WTC11 (cell line): ENCODE measurements around the gene GJA4. TPM values are rescaled to one million over a fixed set of nuclear protein-coding genes. Genes with fewer than 3 reads are reported as not detected.
"Not testable (repeated sequence)": the region's sequence is repeated elsewhere in the genome, so short reads cannot be mapped to it uniquely, and the experiment has no call there.

Experiments used
- ATAC-seq: fragments of 200-7000 bp; cut with Tn5 transposase; 2 replicates; pipeline ENCODE4 v1.10.0; 2021; ENCODE audit warnings: mild to moderate bottlenecking, moderate library complexity
- CTCF ChIA-PET: fragments of 300-600 bp; sonication (Branson Sonifier 250); formaldehyde crosslinking; loops from one replicate; lab custom pipeline; 2021; ENCODE audit warnings: antibody characterized with exemption; lab: Charles Lee
- POLR2A ChIA-PET: fragments of 350-600 bp; sonication (Branson Sonifier 250); formaldehyde crosslinking; loops from one replicate; lab custom pipeline; 2021; ENCODE audit warnings: antibody characterized with exemption; lab: Charles Lee
- DNase-seq: peaks from one replicate; pipeline ENCODE4 v3.0.0; 2021; ENCODE audit warnings: low spot score
- H3K27ac Mint-ChIP-seq: 2 replicates; pipeline ENCODE4 v1.8.0; 2021; ENCODE audit warnings: mixed read lengths
- H3K27me3 Mint-ChIP-seq: 2 replicates; pipeline ENCODE4 v1.8.0; 2021; ENCODE audit warnings: low read depth, mild to moderate bottlenecking, moderate library complexity, mixed read lengths
- H3K36me3 Mint-ChIP-seq: 2 replicates; pipeline ENCODE4 v1.8.0; 2021; ENCODE audit warnings: mixed read lengths
- H3K4me1 Mint-ChIP-seq: 2 replicates; pipeline ENCODE4 v1.8.0; 2022; ENCODE audit warnings: mixed read lengths
- H3K4me3 Mint-ChIP-seq: 2 replicates; pipeline ENCODE4 v1.8.0; 2021; ENCODE audit warnings: mild to moderate bottlenecking, moderate library complexity, mixed read lengths
- H3K9me3 Mint-ChIP-seq: 2 replicates; pipeline ENCODE4 v1.8.0; 2021; ENCODE audit warnings: mixed read lengths
- ATF1 ChIP-seq: sonication (generic); formaldehyde crosslinking; IDR thresholded peaks from 2 replicates; pipeline ENCODE4 v1.8.1; 2023; ENCODE audit warnings: mild to moderate bottlenecking, moderate library complexity, missing genetic modification reagents
- CBFB ChIP-seq: sonication (generic); formaldehyde crosslinking; IDR thresholded peaks from 2 replicates; pipeline ENCODE4 v1.8.1; 2022; ENCODE audit warnings: mild to moderate bottlenecking, low read depth, missing genetic modification reagents
- EMX1 ChIP-seq: fragments of 250-450 bp; sonication (Bioruptor Pico); IDR thresholded peaks from 2 replicates; pipeline ENCODE4 v1.8.0; 2021; ENCODE audit warnings: mild to moderate bottlenecking
- FOXJ3 ChIP-seq: sonication (generic); formaldehyde crosslinking; IDR thresholded peaks from 2 replicates; pipeline ENCODE4 v1.9.0; 2021; ENCODE audit warnings: missing genetic modification reagents, mild to moderate bottlenecking, borderline replicate concordance
- GRHL2 ChIP-seq: fragments of 250-450 bp; sonication (Bioruptor Pico); IDR thresholded peaks from 2 replicates; pipeline ENCODE4 v1.8.0; 2022; ENCODE audit warnings: mild to moderate bottlenecking, moderate library complexity; ENCODE audit not compliant: insufficient replicate concordance, severe bottlenecking
- IRF2 ChIP-seq: sonication (generic); formaldehyde crosslinking; IDR thresholded peaks from 2 replicates; pipeline ENCODE4 v1.8.0; 2022; ENCODE audit warnings: low read depth, missing genetic modification reagents, borderline replicate concordance
- JUN ChIP-seq: sonication (generic); formaldehyde crosslinking; IDR thresholded peaks from 2 replicates; pipeline ENCODE4 v1.8.0; 2023; ENCODE audit warnings: mild to moderate bottlenecking, missing genetic modification reagents
- KAT7 ChIP-seq: sonication (generic); formaldehyde crosslinking; IDR thresholded peaks from 2 replicates; pipeline ENCODE4 v1.8.1; 2023; ENCODE audit warnings: missing genetic modification reagents, mild to moderate bottlenecking, borderline replicate concordance
- NR2C2 ChIP-seq: sonication (generic); formaldehyde crosslinking; IDR thresholded peaks from 2 replicates; pipeline ENCODE4 v1.8.0; 2022; ENCODE audit warnings: mild to moderate bottlenecking, missing genetic modification reagents
- NR3C1 ChIP-seq: sonication (generic); formaldehyde crosslinking; conservative IDR thresholded peaks from 2 replicates; pipeline ENCODE4 v1.8.1; 2023; ENCODE audit warnings: low read depth, mild to moderate bottlenecking, missing genetic modification reagents
- RORB ChIP-seq: fragments of 250-450 bp; sonication (Bioruptor Pico); IDR thresholded peaks from 2 replicates; pipeline ENCODE4 v1.9.0; 2021; ENCODE audit warnings: mild to moderate bottlenecking
- SP1 ChIP-seq: sonication (generic); formaldehyde crosslinking; conservative IDR thresholded peaks from 2 replicates; pipeline ENCODE4 v1.8.1; 2022; ENCODE audit warnings: missing genetic modification reagents
- ZNF138 ChIP-seq: sonication (generic); formaldehyde crosslinking; conservative IDR thresholded peaks from 2 replicates; pipeline ENCODE4 v1.8.1; 2022; ENCODE audit warnings: mild to moderate bottlenecking, moderate library complexity, missing genetic modification reagents
- ZNF219 ChIP-seq: sonication (generic); formaldehyde crosslinking; IDR thresholded peaks from 2 replicates; pipeline ENCODE4 v1.8.0; 2023; ENCODE audit warnings: missing genetic modification reagents, mild to moderate bottlenecking, borderline replicate concordance
- ZNF232 ChIP-seq: sonication (generic); formaldehyde crosslinking; IDR thresholded peaks from 2 replicates; pipeline ENCODE4 v1.8.0; 2022; ENCODE audit warnings: mild to moderate bottlenecking, missing genetic modification reagents
- ZNF317 ChIP-seq: sonication (generic); formaldehyde crosslinking; IDR thresholded peaks from 2 replicates; pipeline ENCODE4 v1.8.1; 2023; ENCODE audit warnings: low read depth, mild to moderate bottlenecking, moderate library complexity, missing genetic modification reagents, borderline replicate concordance
- total RNA-seq: library from RNA; stranded (reverse); gene quantifications from 3 replicates; pipeline ENCODE4 v1.2.3, GENCODE V29; 2021
- TF ChIP-seq, protein P1 (sequence below): sonication (generic); formaldehyde crosslinking; IDR thresholded peaks from 2 replicates; pipeline ENCODE4 v1.8.1; 2023; ENCODE audit warnings: mild to moderate bottlenecking, missing genetic modification reagents
- TF ChIP-seq, protein P2 (sequence below): fragments of 250-450 bp; sonication (Bioruptor Pico); IDR thresholded peaks from 2 replicates; pipeline ENCODE4 v1.9.0; 2021; ENCODE audit warnings: moderate library complexity, mild to moderate bottlenecking, inconsistent platforms, borderline replicate concordance
- TF ChIP-seq, protein P3 (sequence below): sonication (generic); formaldehyde crosslinking; IDR thresholded peaks from 2 replicates; pipeline ENCODE4 v1.8.0; 2023; ENCODE audit warnings: missing genetic modification reagents
- TF ChIP-seq, protein P4 (sequence below): sonication (generic); formaldehyde crosslinking; IDR thresholded peaks from 2 replicates; pipeline ENCODE4 v1.8.1; 2023; ENCODE audit warnings: mild to moderate bottlenecking, missing genetic modification reagents, moderate library complexity
- TF ChIP-seq, protein P5 (sequence below): sonication (generic); formaldehyde crosslinking; IDR thresholded peaks from 2 replicates; pipeline ENCODE4 v1.8.1; 2022; ENCODE audit warnings: mild to moderate bottlenecking, missing genetic modification reagents, moderate library complexity, borderline replicate concordance
- TF ChIP-seq, protein P6 (sequence below): sonication (generic); formaldehyde crosslinking; IDR thresholded peaks from 2 replicates; pipeline ENCODE4 v1.8.0; 2022; ENCODE audit warnings: mild to moderate bottlenecking, missing genetic modification reagents

GJA4 gene
- total RNA-seq, 1 experiment from 2014 or later, result 1.0 TPM

DNA sequence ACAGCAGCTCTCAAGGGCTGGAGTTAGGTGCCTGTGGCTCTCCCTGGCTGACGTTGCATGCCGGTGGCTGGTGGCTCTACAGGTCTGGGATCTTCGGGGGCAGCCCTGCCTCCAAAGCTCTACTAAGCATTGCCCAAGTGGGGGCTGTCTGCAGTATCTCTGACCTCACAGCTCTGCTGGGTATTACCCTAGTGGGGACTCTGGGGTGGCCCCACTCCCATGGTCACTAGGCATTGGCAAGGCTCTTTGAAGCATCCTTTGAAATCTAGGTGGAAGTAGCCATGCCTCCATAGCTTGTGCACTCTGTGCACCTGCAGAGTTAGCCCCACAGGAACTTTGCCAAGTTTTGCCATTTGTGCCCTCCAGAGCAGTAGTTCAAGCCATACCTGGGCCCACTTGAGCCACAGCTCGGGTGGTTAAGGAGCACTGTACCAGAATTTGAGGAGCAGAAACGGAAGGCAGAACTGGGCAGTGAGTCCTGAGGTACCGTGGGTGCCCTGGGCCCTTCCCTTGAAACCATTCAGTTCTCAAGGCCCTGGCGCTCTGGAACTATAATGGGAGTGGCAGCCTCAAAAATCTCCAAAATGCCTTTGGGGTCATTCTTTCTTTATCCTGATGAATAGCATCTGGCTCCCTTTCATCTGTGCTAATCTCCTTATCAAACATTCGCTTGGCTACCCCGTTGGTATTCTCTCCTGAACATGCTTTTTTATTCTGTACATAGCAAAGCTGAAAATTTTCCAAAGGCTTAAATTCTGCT is 15.4 kb downstream of the GJA4 start (continued):
- TF ChIP-seq, protein P1, sequence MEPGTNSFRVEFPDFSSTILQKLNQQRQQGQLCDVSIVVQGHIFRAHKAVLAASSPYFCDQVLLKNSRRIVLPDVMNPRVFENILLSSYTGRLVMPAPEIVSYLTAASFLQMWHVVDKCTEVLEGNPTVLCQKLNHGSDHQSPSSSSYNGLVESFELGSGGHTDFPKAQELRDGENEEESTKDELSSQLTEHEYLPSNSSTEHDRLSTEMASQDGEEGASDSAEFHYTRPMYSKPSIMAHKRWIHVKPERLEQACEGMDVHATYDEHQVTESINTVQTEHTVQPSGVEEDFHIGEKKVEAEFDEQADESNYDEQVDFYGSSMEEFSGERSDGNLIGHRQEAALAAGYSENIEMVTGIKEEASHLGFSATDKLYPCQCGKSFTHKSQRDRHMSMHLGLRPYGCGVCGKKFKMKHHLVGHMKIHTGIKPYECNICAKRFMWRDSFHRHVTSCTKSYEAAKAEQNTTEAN (CRISPR knock-in tag), result no peak
- no peak for TF ChIP-seq SP1
- TF ChIP-seq, all 79 proteins: peak for 0

DNA sequence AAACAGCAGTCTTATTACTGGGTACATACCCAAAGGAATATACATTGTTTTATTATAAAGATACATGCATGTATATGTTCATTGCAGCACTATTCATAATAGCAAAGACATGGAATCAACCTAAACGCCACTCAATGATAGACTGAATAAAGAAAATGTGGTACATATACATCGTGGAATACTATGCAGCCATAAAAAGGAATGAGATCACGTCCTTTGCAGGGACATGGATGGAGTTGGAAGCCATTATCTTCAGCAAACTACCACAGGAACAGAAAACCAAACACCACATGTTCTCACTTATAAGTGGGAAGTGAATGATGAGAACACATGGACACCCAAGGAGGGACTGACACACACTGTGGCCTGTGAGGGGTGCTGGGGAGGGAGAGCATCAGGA is 18.0 kb downstream of the GJA4 start:
- H3K36me3 Mint-ChIP-seq, H3K4me1 Mint-ChIP-seq, H3K27ac Mint-ChIP-seq, H3K4me3 Mint-ChIP-seq, ATAC-seq, H3K27me3 Mint-ChIP-seq, DNase-seq, H3K9me3 Mint-ChIP-seq, POLR2A ChIA-PET: not testable (repeated sequence)
- CTCF ChIA-PET, result interaction anchor here (0.9 kb wide), 1 partner anchor 42 kb away, joined by 3 read pairs; no protein-coding TSS in a partner anchor

DNA sequence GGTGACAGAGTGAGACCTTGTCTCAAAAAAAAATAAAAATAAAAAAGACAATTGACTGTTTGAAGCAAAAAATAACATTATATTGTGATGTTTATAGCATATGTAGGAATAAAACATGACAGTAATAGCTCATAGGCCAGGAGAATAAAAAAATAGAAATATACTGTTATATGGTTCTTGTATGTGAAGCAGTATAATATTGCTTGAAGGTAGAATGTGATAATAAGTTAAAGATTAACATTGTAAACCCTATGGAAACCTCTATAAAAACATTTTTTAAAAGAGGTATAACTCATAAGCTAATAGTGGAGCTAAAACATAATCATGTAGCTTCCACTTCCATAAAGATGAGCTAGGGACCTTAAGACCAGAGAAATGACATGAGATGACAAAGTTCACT is 23.5 kb downstream of the GJA4 start:
- Mint-ChIP-seq H3K27me3 (peaks cover 6% of the 10 kb centered on the region; the same call in 1 of the 2 replicates), H3K27ac (no peak overlapping the region), H3K4me1 (peaks cover 6% of the 10 kb centered on the region; the same call in 1 of the 2 replicates), H3K4me3 (no peak overlapping the region), H3K36me3 (no peaks in the 10 kb centered on the region), H3K9me3 (no peaks in the 10 kb centered on the region)
- ATAC-seq (no peak), DNase-seq (no peak)
- CTCF ChIA-PET, result interaction anchor here (0.6 to 1.9 kb wide), 4 partner anchors 19 to 49 kb away, joined by 3 to 9 read pairs (median 4); partner anchors contain the start of gene SMIM12
- POLR2A ChIA-PET, result no interaction called here
- TF ChIP-seq, protein P2, sequence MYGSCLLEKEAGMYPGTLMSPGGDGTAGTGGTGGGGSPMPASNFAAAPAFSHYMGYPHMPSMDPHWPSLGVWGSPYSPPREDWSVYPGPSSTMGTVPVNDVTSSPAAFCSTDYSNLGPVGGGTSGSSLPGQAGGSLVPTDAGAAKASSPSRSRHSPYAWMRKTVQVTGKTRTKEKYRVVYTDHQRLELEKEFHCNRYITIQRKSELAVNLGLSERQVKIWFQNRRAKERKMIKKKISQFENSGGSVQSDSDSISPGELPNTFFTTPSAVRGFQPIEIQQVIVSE (CRISPR knock-in tag), result no peak

DNA sequence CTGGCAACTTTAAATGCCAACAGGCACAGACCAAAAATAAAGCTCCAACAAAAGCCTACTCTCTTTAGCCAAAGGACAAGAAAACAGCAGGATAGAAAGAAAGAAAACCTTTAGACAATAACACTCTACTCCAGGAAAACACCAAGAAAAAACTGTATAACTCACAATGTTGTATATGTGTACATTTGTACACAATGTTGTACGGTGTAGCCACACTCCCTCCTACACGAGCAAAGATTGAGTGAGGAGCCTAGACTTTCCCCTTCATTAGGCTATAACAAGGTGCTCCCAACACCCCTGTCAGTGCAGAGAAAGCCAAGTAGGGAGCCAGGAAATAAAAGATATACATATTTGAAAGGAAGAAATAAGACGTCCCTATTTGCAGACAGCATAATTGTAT is 24.0 kb downstream of the GJA4 start:
- H3K9me3 Mint-ChIP-seq, result no peaks in the 10 kb centered on the region
- DNase-seq (no peak), ATAC-seq (no peak)
- H3K4me3 Mint-ChIP-seq, result no peak overlapping the region
- H3K4me1 Mint-ChIP-seq, result peaks cover 6% of the 10 kb centered on the region; the same call in 1 of the 2 replicates
- TF ChIP-seq, protein P3, sequence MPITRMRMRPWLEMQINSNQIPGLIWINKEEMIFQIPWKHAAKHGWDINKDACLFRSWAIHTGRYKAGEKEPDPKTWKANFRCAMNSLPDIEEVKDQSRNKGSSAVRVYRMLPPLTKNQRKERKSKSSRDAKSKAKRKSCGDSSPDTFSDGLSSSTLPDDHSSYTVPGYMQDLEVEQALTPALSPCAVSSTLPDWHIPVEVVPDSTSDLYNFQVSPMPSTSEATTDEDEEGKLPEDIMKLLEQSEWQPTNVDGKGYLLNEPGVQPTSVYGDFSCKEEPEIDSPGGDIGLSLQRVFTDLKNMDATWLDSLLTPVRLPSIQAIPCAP (CRISPR knock-in tag), result no peak
- TF ChIP-seq JUN (no peak), ZNF138 (no peak), CBFB (no peak), RORB (CRISPR knock-in tag) (no peak), ZNF232 (CRISPR knock-in tag) (no peak), ZNF317 (CRISPR knock-in tag) (no peak), NR2C2 (CRISPR knock-in tag) (no peak), KAT7 (CRISPR knock-in tag) (no peak), NR3C1 (CRISPR knock-in tag) (no peak), GRHL2 (no peak), IRF2 (CRISPR knock-in tag) (no peak), EMX1 (CRISPR knock-in tag) (no peak), FOXJ3 (CRISPR knock-in tag) (no peak), ZNF219 (CRISPR knock-in tag) (no peak), ATF1 (CRISPR knock-in tag) (no peak)
- TF ChIP-seq, protein P4, sequence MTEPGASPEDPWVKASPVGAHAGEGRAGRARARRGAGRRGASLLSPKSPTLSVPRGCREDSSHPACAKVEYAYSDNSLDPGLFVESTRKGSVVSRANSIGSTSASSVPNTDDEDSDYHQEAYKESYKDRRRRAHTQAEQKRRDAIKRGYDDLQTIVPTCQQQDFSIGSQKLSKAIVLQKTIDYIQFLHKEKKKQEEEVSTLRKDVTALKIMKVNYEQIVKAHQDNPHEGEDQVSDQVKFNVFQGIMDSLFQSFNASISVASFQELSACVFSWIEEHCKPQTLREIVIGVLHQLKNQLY (CRISPR knock-in tag), result no peak
- TF ChIP-seq, protein P5, sequence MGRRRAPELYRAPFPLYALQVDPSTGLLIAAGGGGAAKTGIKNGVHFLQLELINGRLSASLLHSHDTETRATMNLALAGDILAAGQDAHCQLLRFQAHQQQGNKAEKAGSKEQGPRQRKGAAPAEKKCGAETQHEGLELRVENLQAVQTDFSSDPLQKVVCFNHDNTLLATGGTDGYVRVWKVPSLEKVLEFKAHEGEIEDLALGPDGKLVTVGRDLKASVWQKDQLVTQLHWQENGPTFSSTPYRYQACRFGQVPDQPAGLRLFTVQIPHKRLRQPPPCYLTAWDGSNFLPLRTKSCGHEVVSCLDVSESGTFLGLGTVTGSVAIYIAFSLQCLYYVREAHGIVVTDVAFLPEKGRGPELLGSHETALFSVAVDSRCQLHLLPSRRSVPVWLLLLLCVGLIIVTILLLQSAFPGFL (CRISPR knock-in tag), result no peak
- TF ChIP-seq, protein P6, sequence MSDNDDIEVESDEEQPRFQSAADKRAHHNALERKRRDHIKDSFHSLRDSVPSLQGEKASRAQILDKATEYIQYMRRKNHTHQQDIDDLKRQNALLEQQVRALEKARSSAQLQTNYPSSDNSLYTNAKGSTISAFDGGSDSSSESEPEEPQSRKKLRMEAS (CRISPR knock-in tag), result no peak
- TF ChIP-seq, protein P1 (CRISPR knock-in tag), result no peak
- H3K27me3 Mint-ChIP-seq, result peaks cover 6% of the 10 kb centered on the region; the same call in 1 of the 2 replicates
- ChIA-PET POLR2A (no interaction called here), CTCF (interaction anchor here (1.0 to 1.9 kb wide), 3 partner anchors 20 to 43 kb away, joined by 3 to 9 read pairs (median 5); partner anchors contain the start of gene SMIM12)
- no peak overlapping the region for H3K27ac Mint-ChIP-seq
- no peaks in the 10 kb centered on the region for H3K36me3 Mint-ChIP-seq

DNA sequence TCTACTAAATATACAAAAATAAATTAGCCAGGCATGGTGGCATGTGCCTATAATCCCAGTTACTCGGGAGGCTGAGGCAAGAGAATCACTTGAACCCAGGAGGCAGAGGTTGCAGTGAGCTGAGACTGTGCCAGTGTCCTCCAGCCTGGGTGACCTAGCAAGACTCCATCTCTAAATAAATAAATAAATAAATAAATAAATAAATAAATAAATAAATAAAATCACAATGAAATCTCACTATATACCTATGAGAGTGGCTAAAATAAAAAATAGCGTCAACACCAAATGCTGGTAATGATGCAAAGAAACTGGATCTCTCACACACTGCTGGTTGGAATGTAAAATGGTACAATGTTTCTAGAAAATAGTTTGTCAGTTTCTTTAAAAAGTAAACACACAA is 26.1 kb downstream of the GJA4 start:
- ATAC-seq, DNase-seq, H3K4me1 Mint-ChIP-seq, CTCF ChIA-PET, H3K4me3 Mint-ChIP-seq, H3K36me3 Mint-ChIP-seq, H3K9me3 Mint-ChIP-seq, H3K27me3 Mint-ChIP-seq, POLR2A ChIA-PET, H3K27ac Mint-ChIP-seq: not testable (repeated sequence)
